Prostate gland (tissue), 2 donors: Measurements from ENCODE around the gene CAD.

Experiments
- POLR2A ChIP-seq: fragments of 450-650 bp; IDR thresholded peaks from one replicate; pipeline ENCODE4 v1.6.1; 2016; ENCODE audit warnings: antibody characterized with exemption, mild to moderate bottlenecking
- POLR2AphosphoS5 ChIP-seq: sonication (generic); formaldehyde crosslinking; IDR thresholded peaks from one replicate; pipeline ENCODE4 v1.6.1; 2017; ENCODE audit warnings: antibody characterized with exemption
- TF ChIP-seq, protein P1 (sequence below), 4 experiments: fragments of 200-600 bp in 2 of 4; fragments of 450-650 bp in 2 of 4; sonication (generic) in 2 of 4; IDR thresholded peaks; 1 replicate in 3 of 4; 2 replicates in 1 of 4; pipeline ENCODE4 v1.5.1; 2016 to 2019; ENCODE audit warnings: antibody characterized with exemption in 4 of 4, mild to moderate bottlenecking in 2 of 4, moderate library complexity in 2 of 4

DNA sequence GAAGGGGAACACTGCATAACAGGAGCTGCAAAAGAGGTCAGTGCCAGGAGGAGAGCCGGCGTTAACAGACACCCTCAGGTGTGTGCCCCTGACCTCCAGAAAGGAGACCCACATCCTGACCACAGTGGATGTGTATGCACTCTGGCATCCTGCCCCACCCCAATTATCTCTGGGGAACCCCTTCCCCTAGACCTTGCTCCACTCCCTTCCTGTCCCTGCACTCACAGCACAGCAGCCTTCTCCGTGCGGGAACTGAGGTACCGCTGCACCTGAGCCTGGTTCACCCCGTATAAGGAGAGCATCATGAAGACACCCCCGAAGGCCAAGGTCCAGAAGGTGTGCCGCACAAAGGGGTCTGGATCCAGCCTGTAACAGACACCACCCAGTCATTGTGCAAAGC is 12.6 kb upstream of the CAD start:
- TF ChIP-seq, protein P1, sequence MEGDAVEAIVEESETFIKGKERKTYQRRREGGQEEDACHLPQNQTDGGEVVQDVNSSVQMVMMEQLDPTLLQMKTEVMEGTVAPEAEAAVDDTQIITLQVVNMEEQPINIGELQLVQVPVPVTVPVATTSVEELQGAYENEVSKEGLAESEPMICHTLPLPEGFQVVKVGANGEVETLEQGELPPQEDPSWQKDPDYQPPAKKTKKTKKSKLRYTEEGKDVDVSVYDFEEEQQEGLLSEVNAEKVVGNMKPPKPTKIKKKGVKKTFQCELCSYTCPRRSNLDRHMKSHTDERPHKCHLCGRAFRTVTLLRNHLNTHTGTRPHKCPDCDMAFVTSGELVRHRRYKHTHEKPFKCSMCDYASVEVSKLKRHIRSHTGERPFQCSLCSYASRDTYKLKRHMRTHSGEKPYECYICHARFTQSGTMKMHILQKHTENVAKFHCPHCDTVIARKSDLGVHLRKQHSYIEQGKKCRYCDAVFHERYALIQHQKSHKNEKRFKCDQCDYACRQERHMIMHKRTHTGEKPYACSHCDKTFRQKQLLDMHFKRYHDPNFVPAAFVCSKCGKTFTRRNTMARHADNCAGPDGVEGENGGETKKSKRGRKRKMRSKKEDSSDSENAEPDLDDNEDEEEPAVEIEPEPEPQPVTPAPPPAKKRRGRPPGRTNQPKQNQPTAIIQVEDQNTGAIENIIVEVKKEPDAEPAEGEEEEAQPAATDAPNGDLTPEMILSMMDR (IDR thresholded peaks at IDR 0.05), result no peak
- TF ChIP-seq POLR2AphosphoS5, result no peak
- TF ChIP-seq POLR2A, result no peak
